T-cell (primary cell): ENCODE results near the gene KDM5B. TPM values are rescaled to one million over a fixed set of nuclear protein-coding genes. Genes with fewer than 3 reads are reported as not detected.

ENCODE experiments used
- ATAC-seq, 4 experiments: fragments of 200-7000 bp in 3 of 4; fragments of 150-1000 bp in 1 of 4; cut with Tn5 transposase; replicated peaks in 1 of 4; 1 replicate in 3 of 4; 2 replicates in 1 of 4; pipeline ENCODE4 v1.10.0; 2021; ENCODE audit warnings: moderate library complexity in 3 of 4, mild to moderate bottlenecking in 2 of 4, moderate number of reproducible peaks in 1 of 4
- CTCF ChIA-PET, 2 donors: fragments of 300-600 bp; sonication (Branson Sonifier 250); formaldehyde crosslinking; loops; one replicate each; lab custom pipeline; 2022; ENCODE audit warnings: antibody characterized with exemption in 2 of 2; lab: Charles Lee
- POLR2A ChIA-PET, 2 donors: fragments of 300-600 bp; sonication (Branson Sonifier 250); formaldehyde crosslinking; loops; one replicate each; lab custom pipeline; 2022; ENCODE audit warnings: antibody characterized with exemption in 2 of 2; lab: Charles Lee
- DNase-seq, 35 experiments: peaks; one replicate each; pipeline versions ENCODE4 v3.0.0 to v3.0.0-alpha.2; 2013 to 2023
- H3K27ac ChIP-seq: one replicate; pipeline ENCODE4 v1.5.1; 2013; ENCODE audit warnings: low read length
- H3K27me3 ChIP-seq, 2 experiments: replicated peaks in 1 of 2; 1 replicate in 1 of 2; 2 replicates in 1 of 2; pipeline versions ENCODE4 v1.6.1 to v1.7.0; 2013; ENCODE audit warnings: low read length in 1 of 2, mixed read lengths in 1 of 2; ENCODE audit not compliant: control insufficient read depth in 2 of 2, insufficient read depth in 2 of 2; ENCODE audit errors: extremely low read depth in 1 of 2
- H3K36me3 ChIP-seq, 2 donors: 1 replicate in 1 of 2; 2 replicates in 1 of 2; pipeline versions ENCODE4 v1.6.1 to v1.7.0; 2013; ENCODE audit warnings: low read length in 1 of 2; ENCODE audit not compliant: control insufficient read depth in 2 of 2, insufficient read depth in 1 of 2; ENCODE audit errors: extremely low read depth in 1 of 2
- H3K4me1 ChIP-seq, 2 experiments: 1 replicate in 1 of 2; 2 replicates in 1 of 2; pipeline versions ENCODE4 v1.6.1 to v1.7.0; 2013; ENCODE audit warnings: low read length in 2 of 2, mixed read lengths in 1 of 2; ENCODE audit not compliant: insufficient read depth in 2 of 2, control insufficient read depth in 1 of 2; ENCODE audit errors: extremely low read depth in 1 of 2
- H3K4me3 ChIP-seq, 2 donors: 1 replicate in 1 of 2; 2 replicates in 1 of 2; pipeline versions ENCODE4 v1.5.1 to v1.7.0; 2013; ENCODE audit warnings: mild to moderate bottlenecking in 2 of 2, low read length in 1 of 2, moderate library complexity in 1 of 2; ENCODE audit not compliant: control insufficient read depth in 1 of 2; ENCODE audit errors: extremely low read depth in 1 of 2
- H3K9me3 ChIP-seq: 2 replicates; pipeline ENCODE4 v1.7.0; 2013
- H3K27ac Mint-ChIP-seq, 2 donors: one replicate each; pipeline ENCODE4 v1.8.0; 2020 to 2021; ENCODE audit warnings: mild to moderate bottlenecking in 2 of 2, mixed read lengths in 2 of 2
- H3K27me3 Mint-ChIP-seq, 2 donors: one replicate each; pipeline ENCODE4 v1.8.0; 2021 to 2022; ENCODE audit warnings: mixed read lengths in 2 of 2
- H3K36me3 Mint-ChIP-seq: one replicate; pipeline ENCODE4 v1.8.0; 2021; ENCODE audit warnings: mixed read lengths
- H3K4me1 Mint-ChIP-seq, 3 donors: one replicate each; pipeline ENCODE4 v1.8.0; 2020 to 2022; ENCODE audit warnings: mixed read lengths in 3 of 3, mild to moderate bottlenecking in 1 of 3
- H3K4me3 Mint-ChIP-seq, 3 donors: one replicate each; pipeline ENCODE4 v1.8.0; 2020 to 2022; ENCODE audit warnings: mild to moderate bottlenecking in 3 of 3, mixed read lengths in 3 of 3, moderate library complexity in 3 of 3
- H3K9me3 Mint-ChIP-seq, 3 donors: one replicate each; pipeline ENCODE4 v1.8.0; 2020 to 2022; ENCODE audit warnings: mixed read lengths in 3 of 3
- WGBS: methylation state at CpG from one replicate; pipeline ENCODE4 v1.1.5; 2013; ENCODE audit warnings: missing lambda C conversion rate; ENCODE audit not compliant: insufficient coverage; 5-methylcytosine and 5-hydroxymethylcytosine counted together
- total RNA-seq, 35 experiments: library from RNA in 6 of 35; stranded (reverse) in 6 of 35; fragments of 120-200 nt in 1 of 35; gene quantifications; one replicate each; pipeline versions ENCODE4 v1.2.1 to v1.2.4 and lab custom pipeline; 2013 to 2026

The KDM5B gene
- total RNA-seq, 5 donors from 2014 or later (not counting 1 experiment from before 2014, with no cell fraction given) = 46.3 to 71.7 (median 56.5) TPM

GRCh38 chr1:202791077-202791747 lies 17.0 kb downstream of the KDM5B start:
- DNase-seq (no peak), ATAC-seq (no peak)
- ChIA-PET CTCF (no interaction called here), POLR2A (no interaction called here)
- H3K27me3 ChIP-seq = no peaks in the 10 kb centered on the region
- no peak overlapping the region for H3K27ac ChIP-seq
- Mint-ChIP-seq H3K27ac (no peak overlapping the region), H3K36me3 (no peaks in the 10 kb centered on the region), H3K4me1 (peaks cover 28 to 36% (median 28%) of the 10 kb centered on the region in 3 donors), H3K4me3 (no peak overlapping the region), H3K9me3 (no peaks in the 10 kb centered on the region), H3K27me3 (no peaks in the 10 kb centered on the region)
- WGBS = no CpG with 5 or more reads among the region's 4 CpGs
- peaks cover 0 to 3% of the 10 kb centered on the region in 2 experiments for H3K4me1 ChIP-seq
- H3K4me3 ChIP-seq = no peak overlapping the region
- H3K9me3 ChIP-seq = no peaks in the 10 kb centered on the region
- no peaks in the 10 kb centered on the region for H3K36me3 ChIP-seq

DNA sequence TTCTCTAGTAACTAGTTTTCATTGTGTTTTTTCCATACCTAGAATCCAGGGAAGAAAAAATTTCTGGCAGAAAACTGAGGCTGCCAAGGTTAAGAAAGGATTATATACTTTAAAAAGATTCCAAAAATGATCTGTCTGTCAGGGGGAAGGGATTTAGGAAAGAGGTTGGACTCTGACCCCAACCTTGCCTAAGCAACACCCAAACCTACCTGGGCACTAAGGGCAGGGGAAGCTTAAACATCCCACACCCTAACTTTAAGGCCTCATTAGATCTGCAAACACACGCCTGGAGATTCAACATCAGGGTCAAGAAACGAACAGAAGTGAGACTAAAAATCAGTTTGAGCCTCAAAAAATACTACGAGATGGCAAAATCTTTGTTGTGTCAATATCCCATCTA lies 19.4 kb downstream of the KDM5B start:
- H3K9me3 ChIP-seq = no peaks in the 10 kb centered on the region
- no CpG with 5 or more reads among the region's 3 CpGs for WGBS
- no peak overlapping the region for H3K4me3 ChIP-seq
- Mint-ChIP-seq H3K27ac (no peak overlapping the region), H3K9me3 (no peaks in the 10 kb centered on the region), H3K27me3 (no peaks in the 10 kb centered on the region), H3K36me3 (no peaks in the 10 kb centered on the region), H3K4me1 (peaks cover 30 to 36% (median 35%) of the 10 kb centered on the region in 3 donors), H3K4me3 (no peak overlapping the region)
- ATAC-seq = no peak
- no peaks in the 10 kb centered on the region for H3K4me1 ChIP-seq
- DNase-seq = no peak
- CTCF ChIA-PET = no interaction called here
- no peaks in the 10 kb centered on the region for H3K27me3 ChIP-seq
- H3K36me3 ChIP-seq = no peaks in the 10 kb centered on the region
- H3K27ac ChIP-seq = no peak overlapping the region
- POLR2A ChIA-PET = no interaction called here

GRCh38 chr1:202786804-202787203 lies 21.4 kb downstream of the KDM5B start:
- ChIA-PET POLR2A (no interaction called here), CTCF (no interaction called here)
- Mint-ChIP-seq H3K27ac (no peak overlapping the region), H3K4me3 (no peak overlapping the region), H3K4me1 (peaks cover 21 to 44% (median 36%) of the 10 kb centered on the region in 3 donors), H3K36me3 (no peaks in the 10 kb centered on the region), H3K9me3 (no peaks in the 10 kb centered on the region), H3K27me3 (no peaks in the 10 kb centered on the region)
- DNase-seq (no peak), ATAC-seq (no peak)
- H3K4me1 ChIP-seq = no peaks in the 10 kb centered on the region
- H3K27ac ChIP-seq = no peak overlapping the region
- no peaks in the 10 kb centered on the region for H3K9me3 ChIP-seq
- H3K4me3 ChIP-seq = no peak overlapping the region
- H3K36me3 ChIP-seq = no peaks in the 10 kb centered on the region
- WGBS = no CpG with 5 or more reads among the region's 4 CpGs
- no peaks in the 10 kb centered on the region for H3K27me3 ChIP-seq

GRCh38 chr1:202781180-202781579 lies 27.0 kb downstream of the KDM5B start:
- no peaks in the 10 kb centered on the region for H3K27me3 Mint-ChIP-seq
- no peak overlapping the region for H3K27ac Mint-ChIP-seq
- no CpG with 5 or more reads among the region's 4 CpGs for WGBS
- H3K4me3 Mint-ChIP-seq = no peak overlapping the region
- Histone ChIP-seq H3K27ac (no peak overlapping the region), H3K4me3 (no peak overlapping the region), H3K27me3 (no peaks in the 10 kb centered on the region), H3K9me3 (no peaks in the 10 kb centered on the region), H3K36me3 (peaks cover 0 to 4% of the 10 kb centered on the region in 2 donors), H3K4me1 (peaks cover 0 to 5% of the 10 kb centered on the region in 2 experiments)
- CTCF ChIA-PET = interaction anchor here (0.5 to 1.4 kb wide), 3 partner anchors 30 to 218 kb away, joined by 3 read pairs; no protein-coding TSS in a partner anchor
- H3K4me1 Mint-ChIP-seq = peaks cover 14 to 35% (median 23%) of the 10 kb centered on the region in 3 donors
- DNase-seq (no peak), ATAC-seq (no peak)
- H3K9me3 Mint-ChIP-seq = no peaks in the 10 kb centered on the region
- POLR2A ChIA-PET = interaction anchor here in 1 of 2 donors (0.5 to 1.0 kb wide), 2 partner anchors 9 to 92 kb away, joined by 3 to 4 read pairs; no protein-coding TSS in a partner anchor
- H3K36me3 Mint-ChIP-seq = peaks cover 7% of the 10 kb centered on the region

GRCh38 chr1:202770135-202770534 lies 38.1 kb downstream of the KDM5B start:
- no peak overlapping the region for H3K4me3 ChIP-seq
- no peaks in the 10 kb centered on the region for H3K4me1 ChIP-seq
- Mint-ChIP-seq H3K9me3 (no peaks in the 10 kb centered on the region), H3K4me1 (no peaks in the 10 kb centered on the region), H3K36me3 (peaks cover 48% of the 10 kb centered on the region), H3K27ac (no peak overlapping the region), H3K27me3 (no peaks in the 10 kb centered on the region), H3K4me3 (no peak overlapping the region)
- ATAC-seq (no peak), DNase-seq (no peak)
- peaks cover 7 to 41% of the 10 kb centered on the region in 2 donors for H3K36me3 ChIP-seq
- WGBS = no CpG with 5 or more reads among the region's 2 CpGs
- H3K27ac ChIP-seq = no peak overlapping the region
- POLR2A ChIA-PET = no interaction called here
- H3K27me3 ChIP-seq = no peaks in the 10 kb centered on the region
- no peaks in the 10 kb centered on the region for H3K9me3 ChIP-seq
- CTCF ChIA-PET = no interaction called here

DNA sequence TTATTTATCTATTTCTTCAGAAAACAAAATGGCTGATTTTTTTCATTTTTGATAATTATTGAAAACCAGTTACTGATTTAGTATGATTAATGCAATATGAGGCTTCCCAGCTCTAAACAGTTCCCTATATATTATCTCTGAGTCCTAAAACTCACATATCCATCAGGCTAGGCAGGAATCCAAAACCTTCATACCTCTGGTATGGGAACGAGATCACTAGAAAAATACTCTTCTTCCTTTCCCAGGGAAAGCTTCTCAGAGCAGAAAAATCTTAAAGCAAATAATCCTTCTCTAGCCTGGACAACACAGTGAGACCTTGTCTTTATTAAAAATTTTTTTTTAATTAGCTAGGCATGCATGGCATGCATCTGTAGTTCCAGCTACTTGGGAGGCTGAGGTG lies 42.5 kb downstream of the KDM5B start:
- Mint-ChIP-seq H3K4me1 (no peaks in the 10 kb centered on the region), H3K27me3 (no peaks in the 10 kb centered on the region), H3K9me3 (no peaks in the 10 kb centered on the region), H3K4me3 (no peak overlapping the region), H3K36me3 (peaks cover 47% of the 10 kb centered on the region), H3K27ac (no peak overlapping the region)
- ChIA-PET POLR2A (no interaction called here), CTCF (no interaction called here)
- no peak for ATAC-seq
- peaks cover 6 to 30% of the 10 kb centered on the region in 2 donors for H3K36me3 ChIP-seq
- no peaks in the 10 kb centered on the region for H3K27me3 ChIP-seq
- H3K9me3 ChIP-seq = no peaks in the 10 kb centered on the region
- no peak overlapping the region for H3K27ac ChIP-seq
- no peaks in the 10 kb centered on the region for H3K4me1 ChIP-seq
- H3K4me3 ChIP-seq = no peak overlapping the region
- 100% methylated on average over 1 of the region's 1 CpG for WGBS
- no peak for DNase-seq
